ENCODE data around the gene CCDC124. TPM values are rescaled to one million over a fixed set of nuclear protein-coding genes. Genes with fewer than 3 reads are reported as not detected.

Gene CCDC124
- total RNA-seq, 1 donor, result 22.9 TPM

- no peak for DNase-seq (ENCODE audit: low read depth in 2 of 3, low spot score in 2 of 3)
Observed at GRCh38 chr19:17951990-17952976, 19.5 kb downstream of the CCDC124 start.

- DNase-seq (ENCODE audit: low read depth in 2 of 3, low spot score in 2 of 3), result no peak
Observed at GRCh38 chr19:17953316-17953801, 20.5 kb downstream of the CCDC124 start.

DNA sequence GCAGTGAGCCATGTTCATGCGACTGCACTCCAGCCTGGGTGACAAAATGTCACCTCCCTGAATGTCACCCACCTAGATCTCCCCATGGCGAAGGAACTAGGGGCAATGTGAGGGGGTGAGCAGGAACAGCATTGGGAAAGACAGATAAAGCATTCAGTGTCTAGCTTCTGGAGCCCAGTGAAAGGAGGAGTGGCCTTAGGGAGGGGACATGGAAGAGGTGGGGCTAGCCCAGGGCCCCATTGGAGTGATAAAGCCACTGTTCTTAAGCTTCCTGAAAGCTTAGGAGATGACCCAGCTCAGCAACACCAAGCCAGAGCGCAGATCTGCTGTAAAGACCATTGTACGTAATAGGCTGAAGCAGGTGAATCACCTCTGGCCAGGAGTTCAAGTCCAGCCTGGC is 21.1 kb downstream of the CCDC124 start:
- no peak for DNase-seq (ENCODE audit: low read depth in 2 of 3, low spot score in 2 of 3)

- no peak for DNase-seq (ENCODE audit: low read depth in 2 of 3, low spot score in 2 of 3)
Observed at GRCh38 chr19:17954401-17954800, 21.6 kb downstream of the CCDC124 start.

GRCh38 chr19:17957149-17957849 is 24.5 kb downstream of the CCDC124 start:
- DNase-seq (ENCODE audit: low read depth in 2 of 3, low spot score in 2 of 3), result no peak

DNA sequence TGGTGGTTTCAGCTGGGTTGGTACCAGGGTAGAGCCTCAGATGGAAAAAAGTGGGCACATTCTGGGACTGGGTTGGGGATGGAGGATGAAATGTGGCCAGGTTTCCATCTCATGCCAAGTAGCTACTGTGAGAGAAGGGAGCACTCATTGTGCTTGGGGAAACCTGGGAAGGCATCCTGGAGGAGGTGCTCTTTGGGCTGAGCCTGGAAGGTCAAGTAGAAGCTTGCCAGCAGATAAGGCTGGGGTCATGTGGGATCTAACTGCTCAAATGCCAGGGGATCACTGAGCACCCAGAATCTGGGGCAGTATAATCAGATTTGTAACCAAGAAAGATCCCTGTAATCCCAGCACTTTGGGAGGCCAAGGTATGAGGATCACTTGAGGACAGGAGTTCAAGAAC is 25.1 kb downstream of the CCDC124 start:
- DNase-seq (ENCODE audit: low read depth in 2 of 3, low spot score in 2 of 3), result no peak

DNA sequence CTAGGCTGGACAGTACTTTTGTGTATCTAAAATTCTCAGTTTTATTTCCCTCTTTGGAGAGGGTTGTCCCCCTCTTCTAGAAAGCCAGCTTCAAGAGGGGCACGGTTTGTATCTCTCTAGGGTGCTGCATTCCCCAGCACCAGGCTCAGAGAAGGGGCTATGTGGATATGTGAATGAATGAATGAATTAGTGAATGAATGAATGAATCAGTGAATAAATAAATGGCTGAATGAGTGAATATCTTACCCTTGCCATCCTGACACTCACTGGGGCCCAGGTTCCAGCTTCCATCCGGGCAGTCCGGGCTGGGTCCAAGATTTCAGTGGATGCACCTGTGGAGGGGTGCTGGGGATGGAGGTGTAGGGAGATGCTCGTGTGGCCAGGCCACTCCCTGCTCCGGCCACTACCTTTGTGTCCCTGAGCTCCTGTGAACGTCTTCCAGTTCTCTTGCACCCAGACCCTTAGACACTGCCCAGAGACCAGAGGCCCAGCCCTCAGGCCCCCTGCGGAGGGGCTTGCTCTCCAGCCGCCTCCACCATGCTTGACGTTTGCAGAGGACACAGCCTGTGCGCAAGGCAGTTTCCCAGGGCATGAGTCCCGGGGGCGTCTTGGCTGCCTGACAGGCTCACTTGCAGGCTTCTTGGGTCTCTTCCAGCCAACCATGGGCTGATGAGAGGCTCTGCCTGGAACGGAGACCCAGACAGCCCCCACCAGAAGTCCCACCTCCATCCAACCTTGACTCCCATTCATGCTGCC is 31.3 kb downstream of the CCDC124 start:
- no peak for DNase-seq (ENCODE audit: low read depth in 2 of 3, low spot score in 2 of 3)

DNA sequence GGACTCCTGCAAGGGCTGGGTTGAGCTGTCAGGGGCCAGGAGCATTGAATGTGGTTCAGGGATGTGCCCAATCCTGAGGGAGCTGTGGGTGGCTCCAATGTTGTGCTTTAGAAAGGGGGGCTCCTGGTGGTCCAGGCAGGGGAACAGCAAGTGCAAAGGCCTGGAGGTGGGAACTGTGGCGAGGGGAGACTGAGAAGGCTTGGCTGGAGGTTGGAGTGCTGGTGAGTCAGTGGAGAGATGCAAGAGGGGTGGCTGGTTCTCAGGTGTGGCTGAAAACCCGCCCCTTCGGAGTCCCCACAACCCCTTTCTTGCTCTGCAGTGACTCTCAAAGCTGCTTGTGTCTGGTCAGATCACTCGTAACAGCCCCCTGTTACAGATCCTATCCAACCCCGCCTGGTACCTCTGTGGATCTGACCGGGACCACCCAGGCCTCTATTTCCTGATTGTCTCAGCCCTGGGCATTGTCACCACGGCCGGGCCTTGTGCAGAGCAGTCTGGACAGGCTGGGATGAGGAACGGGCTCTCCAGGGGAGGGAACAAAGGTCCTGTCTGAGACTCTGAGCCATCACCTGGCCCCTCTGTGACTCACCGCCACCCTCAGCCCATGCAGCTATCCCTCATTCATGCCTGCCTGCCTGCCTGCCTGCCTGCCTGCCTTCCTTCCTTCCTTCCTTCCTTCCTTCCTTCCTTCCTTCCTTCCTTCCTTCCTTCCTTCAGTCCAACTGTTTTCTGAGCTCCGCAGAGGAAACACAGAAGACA is 32.7 kb downstream of the CCDC124 start:
- no peak for DNase-seq (ENCODE audit: low read depth in 2 of 3, low spot score in 2 of 3)

GRCh38 chr19:17966129-17966483 is 33.3 kb downstream of the CCDC124 start:
- DNase-seq (ENCODE audit: low read depth in 2 of 3, low spot score in 2 of 3), result no peak

GRCh38 chr19:17966550-17967256 is 33.9 kb downstream of the CCDC124 start, which contains the start of gene KCNN1:
TSS of gene KCNN1 (plus strand) at chr19:17967107. CDS start at chr19:17973889, 6,782 bp downstream.
- no peak for DNase-seq (ENCODE audit: low read depth in 2 of 3, low spot score in 2 of 3)

GRCh38 chr19:17967257-17968051 is 34.6 kb downstream of the CCDC124 start:
- no peak for DNase-seq (ENCODE audit: low read depth in 2 of 3, low spot score in 2 of 3)

GRCh38 chr19:17968362-17968761 is 35.5 kb downstream of the CCDC124 start:
- no peak for DNase-seq (ENCODE audit: low read depth in 2 of 3, low spot score in 2 of 3)

- no peak for DNase-seq (ENCODE audit: low read depth in 2 of 3, low spot score in 2 of 3)
Observed at GRCh38 chr19:17969096-17969792, 36.4 kb downstream of the CCDC124 start.

- no peak for DNase-seq (ENCODE audit: low read depth in 2 of 3, low spot score in 2 of 3)
Observed at GRCh38 chr19:17972230-17972629, 39.4 kb downstream of the CCDC124 start.

DNA sequence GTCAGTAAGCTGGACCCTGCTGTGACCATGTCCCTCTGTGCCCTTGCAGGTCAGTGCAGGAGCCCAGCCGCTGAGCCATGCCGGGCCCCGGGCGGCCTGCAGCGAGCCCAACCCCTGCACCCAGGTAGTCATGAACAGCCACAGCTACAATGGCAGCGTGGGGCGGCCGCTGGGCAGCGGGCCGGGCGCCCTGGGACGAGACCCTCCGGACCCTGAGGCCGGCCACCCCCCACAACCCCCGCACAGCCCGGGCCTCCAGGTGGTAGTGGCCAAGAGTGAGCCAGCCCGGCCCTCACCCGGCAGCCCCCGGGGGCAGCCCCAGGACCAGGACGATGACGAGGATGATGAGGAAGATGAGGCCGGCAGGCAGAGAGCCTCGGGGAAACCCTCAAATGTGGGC is 40.9 kb downstream of the CCDC124 start:
- DNase-seq (ENCODE audit: low read depth in 2 of 3, low spot score in 2 of 3), result no peak

- no peak for DNase-seq (ENCODE audit: low read depth in 2 of 3, low spot score in 2 of 3)
Observed at GRCh38 chr19:17974551-17974950, 41.7 kb downstream of the CCDC124 start.

- no peak for DNase-seq (ENCODE audit: low read depth in 2 of 3, low spot score in 2 of 3)
Observed at GRCh38 chr19:17975032-17975431, 42.2 kb downstream of the CCDC124 start.

DNA sequence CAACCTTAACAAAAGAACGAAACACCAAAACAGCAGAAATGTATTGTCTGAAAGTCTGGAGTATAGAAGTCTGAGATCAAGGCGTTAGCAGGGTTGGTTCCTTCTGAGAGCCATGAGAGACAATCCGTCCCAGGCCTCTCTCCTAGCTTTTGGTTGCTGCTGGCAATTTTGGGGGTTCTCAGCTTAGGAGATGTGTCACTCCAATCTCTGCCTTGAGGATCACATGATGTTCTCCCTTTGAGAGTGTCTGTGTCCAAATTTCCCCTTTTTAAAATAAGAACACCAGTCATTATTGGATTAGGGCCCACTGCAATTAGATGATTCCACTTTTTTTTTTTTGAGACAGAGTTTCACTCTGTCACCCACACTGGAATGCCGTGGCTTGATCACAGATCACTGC is 44.2 kb downstream of the CCDC124 start:
- DNase-seq (ENCODE audit: low read depth in 2 of 3, low spot score in 2 of 3), result no peak
